ENCODE measurements around the gene FEZF1. TPM values are rescaled to one million over a fixed set of nuclear protein-coding genes. Genes with fewer than 3 reads are reported as not detected.

FEZF1 gene
- polyA plus RNA-seq, 6 donors from 2014 or later = not detected

DNA sequence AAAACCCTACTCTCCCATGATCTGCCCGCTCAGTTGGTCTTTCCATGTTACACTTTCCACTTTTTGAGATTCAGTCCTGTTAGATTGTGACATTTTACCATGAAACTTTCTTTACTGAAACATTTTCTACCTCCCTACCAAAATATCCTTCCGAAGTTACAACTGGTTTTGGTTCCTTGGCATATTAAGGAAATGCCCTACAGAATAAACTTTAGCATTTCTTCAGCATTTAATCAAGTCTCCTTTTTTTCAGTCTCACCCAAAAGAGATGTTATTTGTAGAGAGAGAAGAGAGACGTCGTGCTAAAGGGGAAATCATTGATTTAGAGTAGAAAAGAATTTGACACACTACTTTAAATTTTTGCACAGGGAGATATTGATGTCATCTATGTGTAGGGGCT, 9.7 kb upstream of the FEZF1 start:
- Mint-ChIP-seq H3K27me3 (peaks cover 67 to 83% (median 71%) of the 10 kb centered on the region in 3 donors), H3K36me3 (peaks cover 8 to 11% of the 10 kb centered on the region in 2 donors), H3K4me1 (peaks cover 0 to 16% (median 6%) of the 10 kb centered on the region in 3 donors), H3K4me3 (no peak overlapping the region), H3K27ac (no peak overlapping the region), H3K9me3 (peaks cover 0 to 21% (median 6%) of the 10 kb centered on the region in 7 donors)
- DNase-seq (no peak), ATAC-seq (ENCODE audit: low read depth in 2 of 2) (no peak)

DNA sequence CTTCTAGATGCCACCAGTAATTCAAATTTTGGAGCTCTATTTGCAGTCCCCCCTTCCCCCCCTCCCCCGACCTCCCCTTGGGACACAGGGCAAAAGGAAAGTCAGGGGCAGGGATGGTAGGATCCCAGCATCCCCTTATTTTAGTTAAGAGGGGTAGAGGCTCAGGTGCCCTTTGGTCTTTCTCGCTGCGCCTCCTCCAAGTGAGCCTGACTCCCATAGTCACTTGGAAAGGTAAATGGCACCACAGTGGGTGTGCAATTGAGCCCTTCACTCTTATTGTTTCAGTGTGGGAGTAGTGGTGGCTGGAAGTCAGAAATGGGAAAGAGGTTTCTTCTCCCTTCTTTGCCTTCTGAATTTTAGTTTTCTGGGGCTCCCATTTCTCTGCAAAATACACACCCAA, 8.2 kb upstream of the FEZF1 start:
- ATAC-seq (ENCODE audit: low read depth in 2 of 2) (no peak), DNase-seq (no peak)
- Mint-ChIP-seq H3K9me3 (peaks cover 0 to 21% (median 6%) of the 10 kb centered on the region in 7 donors), H3K36me3 (peaks cover 8 to 11% of the 10 kb centered on the region in 2 donors), H3K4me1 (peaks cover 0 to 16% (median 6%) of the 10 kb centered on the region in 3 donors), H3K27me3 (peaks cover 65 to 89% (median 74%) of the 10 kb centered on the region in 3 donors), H3K4me3 (no peak overlapping the region), H3K27ac (no peak overlapping the region)

GRCh38 chr7:122311734-122312450, 7.3 kb upstream of the FEZF1 start:
- Mint-ChIP-seq H3K27me3 (peaks cover 64 to 91% (median 71%) of the 10 kb centered on the region in 3 donors), H3K4me1 (peaks cover 0 to 16% (median 6%) of the 10 kb centered on the region in 3 donors), H3K9me3 (peaks cover 0 to 21% (median 6%) of the 10 kb centered on the region in 7 donors), H3K36me3 (peaks cover 8 to 11% of the 10 kb centered on the region in 2 donors), H3K27ac (no peak overlapping the region), H3K4me3 (no peak overlapping the region)
- DNase-seq = no peak
- no peak for ATAC-seq (ENCODE audit: low read depth in 2 of 2)

- DNase-seq (no peak), ATAC-seq (ENCODE audit: low read depth in 2 of 2) (no peak)
- Mint-ChIP-seq H3K9me3 (peaks cover 0 to 21% (median 6%) of the 10 kb centered on the region in 7 donors), H3K4me3 (peak overlapping the region in 5 of 8 donors; percentile 13 to 71 (median 17)), H3K36me3 (peaks cover 8 to 11% of the 10 kb centered on the region in 2 donors), H3K27ac (no peak overlapping the region), H3K4me1 (peaks cover 0 to 16% (median 6%) of the 10 kb centered on the region in 3 donors), H3K27me3 (peaks cover 66 to 91% (median 74%) of the 10 kb centered on the region in 3 donors)
Measured at GRCh38 chr7:122311050-122311700, 6.6 kb upstream of the FEZF1 start.

GRCh38 chr7:122310119-122311021, 5.8 kb upstream of the FEZF1 start:
- Mint-ChIP-seq H3K27ac (no peak overlapping the region), H3K36me3 (peaks cover 6 to 8% of the 10 kb centered on the region in 2 donors), H3K9me3 (peaks cover 0 to 15% (median 4%) of the 10 kb centered on the region in 7 donors), H3K4me1 (peaks cover 0 to 16% (median 6%) of the 10 kb centered on the region in 3 donors), H3K4me3 (peak overlapping the region in 5 of 8 donors; percentile 16 to 71 (median 26)), H3K27me3 (peaks cover 59 to 91% (median 74%) of the 10 kb centered on the region in 3 donors)
- ATAC-seq (ENCODE audit: low read depth in 2 of 2) = no peak
- no peak for DNase-seq

DNA sequence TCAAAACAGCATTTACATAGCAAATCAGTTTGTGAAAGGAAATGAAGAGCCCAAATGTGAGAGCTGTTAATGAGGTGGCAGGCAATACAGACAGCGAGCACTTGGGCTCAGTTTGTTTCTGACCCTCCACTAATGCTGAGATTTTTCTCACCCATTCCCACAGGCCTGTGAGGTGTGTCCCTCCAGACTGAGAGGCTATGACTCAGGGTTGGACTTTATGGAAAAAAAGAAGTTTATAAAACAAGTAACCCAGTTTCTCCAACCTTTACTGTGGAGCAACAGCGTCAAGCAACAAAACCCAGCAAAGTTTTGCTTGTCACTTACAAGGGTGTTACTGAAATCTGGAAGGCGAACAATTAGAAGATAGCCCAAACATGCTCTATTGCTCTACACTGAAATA, 4.9 kb upstream of the FEZF1 start:
- DNase-seq = no peak
- peak overlapping the region in 1 of 6 donors; percentile 7 for H3K27ac Mint-ChIP-seq
- H3K27me3 Mint-ChIP-seq = peaks cover 58 to 88% (median 74%) of the 10 kb centered on the region in 3 donors
- peaks cover 0 to 3% of the 10 kb centered on the region in 2 donors for H3K36me3 Mint-ChIP-seq
- no peak for ATAC-seq (ENCODE audit: low read depth in 2 of 2)
- peak overlapping the region in 1 of 8 donors; percentile 26 for H3K4me3 Mint-ChIP-seq
- H3K9me3 Mint-ChIP-seq = peaks cover 0 to 13% (median 3%) of the 10 kb centered on the region in 7 donors
- H3K4me1 Mint-ChIP-seq = peaks cover 0 to 18% (median 6%) of the 10 kb centered on the region in 3 donors

DNA sequence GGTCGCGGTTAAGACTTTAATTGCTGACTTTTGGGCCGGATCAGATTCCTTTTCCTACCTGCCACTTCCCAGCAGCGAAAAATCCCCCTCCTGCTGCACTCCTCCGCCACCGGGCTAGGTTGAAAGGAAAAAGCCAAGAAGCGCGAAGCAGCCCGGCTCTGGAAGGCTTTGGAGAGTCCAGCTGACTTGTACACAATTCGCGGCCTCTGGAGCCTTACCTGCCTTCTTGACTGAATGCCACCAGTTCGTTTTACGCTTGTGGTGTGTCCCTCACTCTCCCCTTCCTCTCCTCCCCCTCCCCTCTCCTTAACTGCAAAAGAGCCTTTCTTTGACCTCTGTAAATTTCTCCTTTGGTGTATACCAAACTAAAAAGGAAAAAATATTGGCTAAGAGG, 2.7 kb upstream of the FEZF1 start:
- H3K36me3 Mint-ChIP-seq = no peaks in the 10 kb centered on the region
- no peak overlapping the region for H3K27ac Mint-ChIP-seq
- H3K27me3 Mint-ChIP-seq = peaks cover 59 to 92% (median 86%) of the 10 kb centered on the region in 3 donors
- ATAC-seq (ENCODE audit: low read depth in 2 of 2) = no peak
- peaks cover 0 to 21% (median 6%) of the 10 kb centered on the region in 3 donors for H3K4me1 Mint-ChIP-seq
- no peak overlapping the region for H3K4me3 Mint-ChIP-seq
- DNase-seq = no peak
- H3K9me3 Mint-ChIP-seq = peaks cover 0 to 18% (median 5%) of the 10 kb centered on the region in 7 donors

DNA sequence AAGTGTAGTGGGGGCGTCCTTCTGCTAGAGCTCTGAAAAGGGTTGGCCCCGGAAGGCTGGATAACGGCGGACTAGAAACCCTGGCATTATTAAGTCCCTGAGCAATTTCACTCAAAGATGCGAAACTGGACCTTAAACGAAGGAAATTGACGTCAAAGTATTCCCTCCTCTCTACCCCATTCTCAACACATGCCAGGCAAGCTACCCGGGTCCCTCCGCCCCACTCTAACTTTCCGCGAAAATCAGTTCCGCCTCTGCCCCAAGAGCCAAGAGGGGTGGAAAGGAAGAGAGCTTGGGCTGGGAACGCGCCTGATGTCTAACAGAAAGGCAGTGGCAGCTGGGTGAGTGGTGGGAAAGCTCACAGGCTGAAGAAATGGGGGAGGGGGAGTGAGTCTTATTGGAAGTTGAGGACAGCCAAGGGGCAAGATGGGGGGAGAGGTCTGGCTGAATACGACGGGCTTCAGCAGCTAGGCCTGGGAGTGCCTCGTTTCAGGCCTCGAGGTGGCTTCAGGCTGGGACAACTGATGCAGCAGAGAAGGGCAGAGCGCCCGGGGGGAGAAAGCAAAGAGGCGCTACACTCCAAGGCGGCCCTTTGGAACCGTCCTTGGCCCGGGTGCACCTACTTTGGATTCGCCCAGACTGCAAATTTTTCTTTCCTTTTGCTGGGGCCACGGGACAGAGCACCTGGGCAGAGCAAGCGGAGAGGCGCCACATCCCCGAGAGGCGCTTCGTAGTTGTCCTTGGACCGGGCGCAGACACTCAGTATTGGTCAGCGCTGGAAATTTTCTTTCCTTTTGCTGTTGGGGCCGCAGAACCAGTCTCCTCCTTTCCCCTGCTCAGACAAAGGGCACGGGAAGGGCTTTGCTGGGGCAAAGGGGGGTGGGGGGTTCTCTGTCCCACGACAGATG, 2.0 kb upstream of the FEZF1 start:
- no peak for ATAC-seq (ENCODE audit: low read depth in 2 of 2)
- Mint-ChIP-seq H3K36me3 (no peaks in the 10 kb centered on the region), H3K27me3 (peaks cover 60 to 90% (median 84%) of the 10 kb centered on the region in 3 donors), H3K27ac (no peak overlapping the region), H3K4me3 (no peak overlapping the region), H3K9me3 (peaks cover 0 to 19% (median 2%) of the 10 kb centered on the region in 7 donors), H3K4me1 (peaks cover 0 to 21% (median 6%) of the 10 kb centered on the region in 3 donors)
- DNase-seq = no peak

GRCh38 chr7:122305475-122306319, 1.1 kb upstream of the FEZF1 start:
- peaks cover 60 to 90% (median 82%) of the 10 kb centered on the region in 3 donors for H3K27me3 Mint-ChIP-seq
- H3K4me1 Mint-ChIP-seq = peaks cover 0 to 14% (median 0%) of the 10 kb centered on the region in 3 donors
- no peaks in the 10 kb centered on the region for H3K36me3 Mint-ChIP-seq
- peaks cover 0 to 20% (median 7%) of the 10 kb centered on the region in 7 donors for H3K9me3 Mint-ChIP-seq
- H3K4me3 Mint-ChIP-seq = peak overlapping the region in 2 of 8 donors; percentile 61 to 68
- DNase-seq (no peak), ATAC-seq (ENCODE audit: low read depth in 2 of 2) (no peak)
- H3K27ac Mint-ChIP-seq = no peak overlapping the region

DNA sequence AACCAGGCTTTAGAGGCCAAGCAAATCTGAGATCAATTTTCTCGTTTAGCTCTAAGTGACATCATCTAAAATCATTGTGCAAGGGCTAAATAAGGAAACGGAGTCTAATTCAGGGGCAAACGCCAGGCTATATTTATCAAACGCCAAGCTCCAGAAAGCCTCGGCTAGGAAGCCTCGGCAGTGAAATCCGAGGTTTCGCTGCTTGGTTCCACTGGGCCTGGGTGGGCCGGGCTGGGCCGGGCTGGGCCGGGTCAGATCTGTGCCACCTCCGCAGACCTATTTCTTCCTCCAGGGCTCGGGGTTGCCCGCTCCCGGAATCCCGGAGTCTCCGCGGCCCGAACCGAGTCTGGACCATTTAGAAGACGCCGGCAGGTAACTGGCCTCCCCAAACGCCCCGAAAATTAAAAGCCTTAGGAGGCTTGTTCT, 459 bp upstream of the FEZF1 start:
- peaks cover 61 to 94% (median 86%) of the 10 kb centered on the region in 3 donors for H3K27me3 Mint-ChIP-seq
- H3K4me1 Mint-ChIP-seq = peaks cover 0 to 12% (median 0%) of the 10 kb centered on the region in 3 donors
- ATAC-seq (ENCODE audit: low read depth in 2 of 2) (no peak), DNase-seq (no peak)
- peaks cover 0 to 23% (median 7%) of the 10 kb centered on the region in 7 donors for H3K9me3 Mint-ChIP-seq
- H3K4me3 Mint-ChIP-seq = peak overlapping the region in 1 of 8 donors; percentile 68
- H3K36me3 Mint-ChIP-seq = no peaks in the 10 kb centered on the region
- no peak overlapping the region for H3K27ac Mint-ChIP-seq

- Mint-ChIP-seq H3K4me1 (peaks cover 0 to 11% (median 0%) of the 10 kb centered on the region in 3 donors), H3K4me3 (no peak overlapping the region), H3K27ac (peak overlapping the region in 2 of 6 donors; percentile 26 to 76), H3K9me3 (peaks cover 0 to 33% (median 7%) of the 10 kb centered on the region in 7 donors), H3K36me3 (no peaks in the 10 kb centered on the region), H3K27me3 (peaks cover 61 to 94% (median 86%) of the 10 kb centered on the region in 3 donors)
- ATAC-seq (ENCODE audit: low read depth in 2 of 2) (no peak), DNase-seq (no peak)
Measured at GRCh38 chr7:122303531-122304318, 825 bp downstream of the FEZF1 start.
